Transverse colon (tissue), 3 donors: ENCODE measurements around the gene ZNF524.

Experiments used
- POLR2A ChIP-seq: fragments of 450-650 bp; IDR thresholded peaks from one replicate; pipeline ENCODE4 v1.6.1; 2016; ENCODE audit warnings: antibody characterized with exemption, mild to moderate bottlenecking, moderate library complexity
- TF ChIP-seq, protein P1 (sequence below), 5 experiments: fragments of 200-600 bp in 3 of 5; fragments of 450-650 bp in 2 of 5; sonication (generic) in 3 of 5; IDR thresholded peaks; 1 replicate in 2 of 5; 2 replicates in 3 of 5; pipeline ENCODE4 v1.5.1; 2016 to 2017; ENCODE audit warnings: antibody characterized with exemption in 5 of 5, inconsistent platforms in 3 of 5, mild to moderate bottlenecking in 2 of 5, moderate library complexity in 1 of 5

DNA sequence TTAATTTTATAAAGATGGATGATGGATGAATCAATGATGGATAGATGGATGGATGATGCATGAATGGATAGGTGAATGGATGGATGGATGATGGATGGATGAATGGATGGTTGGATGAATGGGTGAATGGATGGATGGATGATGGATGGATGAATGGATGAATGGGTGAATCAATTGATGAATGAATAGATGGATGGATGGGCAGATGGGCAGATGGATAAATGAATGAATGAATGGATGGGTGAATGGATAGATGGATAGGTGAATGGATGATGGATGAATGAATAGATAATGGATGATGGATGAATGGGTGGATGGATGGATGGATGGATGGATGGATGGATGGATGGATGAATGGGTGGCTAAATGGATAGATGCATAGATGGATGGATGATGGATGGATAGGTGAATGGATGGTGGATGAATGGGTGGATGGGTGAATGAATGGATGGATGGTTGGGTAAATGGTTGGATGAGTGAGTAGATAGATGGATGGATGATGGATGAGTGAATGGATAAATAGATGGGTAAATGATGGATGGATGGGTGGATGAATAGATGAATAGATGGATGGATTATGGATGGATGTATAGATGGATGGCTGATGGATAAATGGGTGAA is 32.3 kb upstream of the ZNF524 start:
- TF ChIP-seq, protein P1, sequence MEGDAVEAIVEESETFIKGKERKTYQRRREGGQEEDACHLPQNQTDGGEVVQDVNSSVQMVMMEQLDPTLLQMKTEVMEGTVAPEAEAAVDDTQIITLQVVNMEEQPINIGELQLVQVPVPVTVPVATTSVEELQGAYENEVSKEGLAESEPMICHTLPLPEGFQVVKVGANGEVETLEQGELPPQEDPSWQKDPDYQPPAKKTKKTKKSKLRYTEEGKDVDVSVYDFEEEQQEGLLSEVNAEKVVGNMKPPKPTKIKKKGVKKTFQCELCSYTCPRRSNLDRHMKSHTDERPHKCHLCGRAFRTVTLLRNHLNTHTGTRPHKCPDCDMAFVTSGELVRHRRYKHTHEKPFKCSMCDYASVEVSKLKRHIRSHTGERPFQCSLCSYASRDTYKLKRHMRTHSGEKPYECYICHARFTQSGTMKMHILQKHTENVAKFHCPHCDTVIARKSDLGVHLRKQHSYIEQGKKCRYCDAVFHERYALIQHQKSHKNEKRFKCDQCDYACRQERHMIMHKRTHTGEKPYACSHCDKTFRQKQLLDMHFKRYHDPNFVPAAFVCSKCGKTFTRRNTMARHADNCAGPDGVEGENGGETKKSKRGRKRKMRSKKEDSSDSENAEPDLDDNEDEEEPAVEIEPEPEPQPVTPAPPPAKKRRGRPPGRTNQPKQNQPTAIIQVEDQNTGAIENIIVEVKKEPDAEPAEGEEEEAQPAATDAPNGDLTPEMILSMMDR (IDR thresholded peaks at IDR 0.05) = no peak
- TF ChIP-seq POLR2A = no peak
